Renal cortex interstitium (tissue), 11 donors: Measurements from ENCODE around the gene MED15. TPM values are rescaled to one million over a fixed set of nuclear protein-coding genes. Genes with fewer than 3 reads are reported as not detected.
"Not testable (repeated sequence)": the region's sequence is repeated elsewhere in the genome, so short reads cannot be mapped to it uniquely, and the experiment has no call there.

Experiments
- DNase-seq, 11 donors: peaks; one replicate each; pipeline ENCODE4 v3.0.0-alpha.2; 2013; ENCODE audit warnings: low read depth in 9 of 11, low spot score in 4 of 11; ENCODE audit errors: extremely low read depth in 1 of 11
- polyA plus RNA-seq, 3 donors: library from polyadenylated mRNA; unstranded; fragments of 120-200 nt; gene quantifications; one replicate each; pipeline ENCODE4 v1.2.1, GENCODE V29; 2013; ENCODE audit not compliant: insufficient read length in 3 of 3

MED15 gene
- polyA plus RNA-seq, 3 donors, result 37.3 to 62.5 (median 49.0) TPM

GRCh38 chr22:20523086-20523983 is 15.9 kb downstream of the MED15 start:
- DNase-seq, result no peak

GRCh38 chr22:20524004-20524481 is 16.6 kb downstream of the MED15 start:
- DNase-seq, result no peak

- DNase-seq, result no peak
These were observed 17.6 kb downstream of the MED15 start for GRCh38 chr22:20525048-20525447.

DNA sequence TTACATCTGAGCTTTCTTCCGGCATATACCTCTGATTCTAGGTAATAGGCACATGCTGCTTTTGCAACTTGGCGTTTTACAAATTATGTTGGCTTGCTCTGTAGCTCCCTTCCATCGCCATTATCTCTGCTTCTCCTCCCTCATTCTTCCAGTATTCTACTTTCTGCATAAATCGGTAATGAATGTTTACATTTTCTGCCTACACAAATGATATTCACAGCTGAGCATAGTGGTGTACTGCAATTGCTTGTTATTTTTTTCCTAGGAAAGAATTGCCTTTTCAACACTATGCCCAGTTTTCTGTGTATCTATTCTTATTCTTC is 18.9 kb downstream of the MED15 start:
- DNase-seq, result no peak

- DNase-seq, result no peak
These were observed 19.4 kb downstream of the MED15 start for GRCh38 chr22:20526628-20527355.

DNA sequence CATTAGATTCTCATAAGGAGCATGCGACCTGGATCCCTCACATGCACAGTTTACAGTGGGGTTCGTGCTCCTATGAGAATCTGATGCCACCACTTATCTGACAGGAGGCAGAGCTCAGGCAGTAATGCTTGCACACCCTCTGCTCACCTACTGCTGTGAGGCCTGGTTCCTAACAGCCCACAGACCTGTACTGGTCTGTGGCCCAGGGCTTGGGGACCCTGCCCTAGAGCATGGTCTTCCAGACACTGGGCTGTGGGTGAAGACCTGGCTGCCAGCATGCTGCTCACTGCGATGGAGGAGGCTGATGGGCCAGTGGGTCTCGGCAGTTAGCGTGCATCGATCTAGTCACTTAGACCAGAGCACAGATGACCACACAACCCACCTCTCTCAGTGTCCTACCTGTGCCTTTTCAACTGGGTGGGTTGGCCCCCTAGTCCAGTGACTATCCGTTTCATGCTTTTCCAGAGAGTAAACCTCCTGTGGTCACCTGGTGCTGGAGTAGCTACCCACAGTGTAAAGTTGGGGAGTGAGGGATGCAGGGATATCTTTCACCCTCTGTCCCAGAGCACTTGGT is 21.1 kb downstream of the MED15 start:
- no peak for DNase-seq

DNA sequence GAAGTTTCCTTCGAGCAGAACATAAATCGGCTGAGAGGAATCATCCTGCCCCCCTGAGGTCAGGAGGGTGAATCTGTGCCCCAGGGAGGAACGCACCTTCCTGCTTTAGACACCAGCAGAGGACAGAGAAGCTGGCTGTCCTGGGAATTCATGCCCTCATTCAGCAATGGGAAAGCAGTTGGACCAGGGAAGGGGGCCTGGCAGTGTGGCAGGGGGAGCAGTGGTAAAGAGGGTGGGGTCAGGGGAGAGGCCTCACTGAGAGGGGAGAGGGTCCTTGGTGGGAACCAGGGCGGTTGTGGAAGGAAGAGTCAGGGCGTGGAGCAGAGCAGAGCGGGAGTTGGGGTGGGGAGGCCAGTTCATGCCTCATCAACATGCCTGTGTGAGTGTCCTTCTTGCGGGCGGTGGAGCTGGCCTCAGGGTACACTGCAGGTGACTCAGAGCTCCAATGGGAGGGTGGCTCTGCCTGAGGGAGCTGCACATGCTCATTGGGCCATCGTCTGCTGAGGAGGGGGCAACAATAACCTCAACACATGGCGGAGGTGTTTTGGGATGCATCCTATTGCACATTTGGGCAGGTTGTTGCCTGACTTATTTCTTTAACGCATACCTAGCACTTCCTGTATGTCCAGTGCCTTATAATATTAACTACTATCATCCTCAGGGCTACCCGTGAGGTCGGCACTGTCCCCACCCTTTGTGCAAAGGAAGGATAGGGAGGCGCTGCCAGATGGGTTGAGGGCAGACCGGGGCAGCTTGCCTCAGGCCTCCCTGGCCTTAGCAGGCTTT is 23.2 kb downstream of the MED15 start:
- no peak for DNase-seq

DNA sequence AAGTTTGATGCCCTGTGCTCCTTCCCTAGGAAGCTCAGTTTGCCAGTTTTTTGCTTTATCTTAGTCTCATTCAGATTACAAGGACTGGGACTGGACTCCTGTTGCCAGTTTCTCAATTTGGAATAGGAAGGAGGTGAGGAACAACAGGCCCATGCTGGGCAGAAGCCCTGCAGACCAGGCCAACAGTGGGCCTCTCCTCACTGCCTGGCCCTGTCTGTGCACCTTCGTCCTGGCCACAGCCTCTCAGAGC is 23.7 kb downstream of the MED15 start:
- DNase-seq, result no peak

- DNase-seq, result peak in 1 of 11 donors; percentile 21
These were observed 24.2 kb downstream of the MED15 start for GRCh38 chr22:20531404-20532201.

DNA sequence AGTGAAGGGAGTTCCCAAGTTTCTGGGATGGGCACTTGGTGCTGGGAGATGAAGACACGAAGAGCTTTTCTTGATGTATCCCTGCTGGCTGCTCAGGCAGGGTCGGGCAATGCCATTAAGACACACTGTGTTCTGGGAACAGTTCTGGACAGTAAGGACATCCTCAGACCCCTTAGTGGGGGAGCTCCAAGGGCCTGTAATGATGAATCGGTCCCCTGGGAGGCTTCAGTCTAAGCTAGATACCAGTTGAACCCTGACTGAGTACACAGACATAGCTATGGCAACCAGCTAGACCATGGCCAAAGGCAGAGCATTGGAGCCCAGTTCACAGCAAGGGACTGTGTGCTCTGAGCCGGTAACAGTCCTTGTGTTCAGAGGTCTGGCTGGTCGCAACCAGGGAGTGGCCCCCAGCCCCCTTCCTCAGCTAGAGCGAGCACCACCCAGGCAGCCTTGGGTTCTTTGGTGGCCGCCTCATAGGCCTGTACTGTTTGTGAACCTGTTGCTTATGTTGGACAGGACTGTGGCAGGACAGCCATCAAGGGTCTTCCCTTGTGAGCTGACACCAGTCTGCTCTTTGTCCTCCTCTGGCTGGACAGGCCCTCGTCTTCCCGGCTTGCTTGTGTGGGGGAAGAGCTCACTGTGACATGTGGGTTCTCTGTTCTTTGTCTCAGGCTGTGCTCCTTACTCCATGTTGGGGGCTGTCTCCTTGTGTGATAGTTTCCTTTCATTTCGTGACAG is 25.0 kb downstream of the MED15 start:
- no peak for DNase-seq

GRCh38 chr22:20533095-20533878 is 25.9 kb downstream of the MED15 start:
- no peak for DNase-seq

DNA sequence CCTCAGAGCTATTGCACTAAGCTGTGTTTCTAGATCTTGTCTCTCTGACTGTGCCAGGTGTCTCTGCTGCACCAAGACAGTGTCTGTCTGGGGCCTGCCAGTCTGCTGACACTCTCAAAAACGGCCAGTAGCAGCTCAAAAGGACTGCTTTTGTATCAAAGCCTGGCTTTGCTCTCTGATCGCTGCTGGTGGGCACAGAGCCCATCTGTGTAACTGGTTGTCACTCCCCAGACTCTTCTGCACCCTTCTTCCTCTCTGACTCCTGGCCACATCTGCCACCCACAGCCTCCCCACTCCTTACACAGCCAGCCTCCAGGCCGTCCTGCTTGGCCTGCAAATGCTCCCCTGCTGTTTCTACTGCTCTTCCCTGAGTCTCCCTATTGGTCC is 26.5 kb downstream of the MED15 start:
- no peak for DNase-seq

GRCh38 chr22:20536590-20537324 is 29.3 kb downstream of the MED15 start:
- DNase-seq, result no peak

GRCh38 chr22:20537325-20537756 is 29.9 kb downstream of the MED15 start:
- no peak for DNase-seq

- DNase-seq, result no peak
These were observed 30.6 kb downstream of the MED15 start for GRCh38 chr22:20537983-20538382.

- DNase-seq, result not testable (repeated sequence)
These were observed 31.5 kb downstream of the MED15 start for GRCh38 chr22:20538875-20539274.

GRCh38 chr22:20542055-20542454 is 34.6 kb downstream of the MED15 start:
- no peak for DNase-seq
